ENCODE data around the gene CYP24A1. TPM values are rescaled to one million over a fixed set of nuclear protein-coding genes. Genes with fewer than 3 reads are reported as not detected.

The CYP24A1 gene
- total RNA-seq, 6 experiments from 2014 or later: not detected

GRCh38 chr20:54107600-54108325, 66.0 kb downstream of the CYP24A1 start:
- Histone ChIP-seq H3K27me3 (no peaks in the 10 kb centered on the region), H3K27ac (peak overlapping the region; percentile 31 to 95 (median 43)), H3K4me1 (peaks cover 0 to 60% (median 24%) of the 10 kb centered on the region in 4 donors), H3K4me3 (peak overlapping the region in 1 of 3 donors; percentile 8), H3K36me3 (no peaks in the 10 kb centered on the region), H3K9me3 (no peaks in the 10 kb centered on the region)
- peak; percentile 34 to 71 (median 69) for DNase-seq
- peak; percentile 59 to 73 (median 68) for ATAC-seq
- TF ChIP-seq POLR2A (IDR thresholded peaks at IDR 0.05): peak; percentile 34
- no peak for TF ChIP-seq CTCF (IDR thresholded peaks at IDR 0.05)
- intact Hi-C loops (cut with DNase I): no loop called here
- WGBS (ENCODE audit: insufficient coverage, low coverage, low lambda C conversion rate, missing lambda C conversion rate): 19% methylated on average over 7 of the region's 7 CpGs

- ATAC-seq (no peak), DNase-seq (no peak)
- TF ChIP-seq POLR2A (IDR thresholded peaks at IDR 0.05) (no peak), CTCF (IDR thresholded peaks at IDR 0.05) (no peak)
- intact Hi-C loops (cut with DNase I): no loop called here
- H3K36me3 ChIP-seq: no peaks in the 10 kb centered on the region
- no peaks in the 10 kb centered on the region for H3K27me3 ChIP-seq
- no peak overlapping the region for H3K4me3 ChIP-seq
- peaks cover 0 to 60% (median 25%) of the 10 kb centered on the region in 4 donors for H3K4me1 ChIP-seq
- peak overlapping the region in 1 of 3 donors; percentile 95 for H3K27ac ChIP-seq
- WGBS (ENCODE audit: insufficient coverage, low coverage, low lambda C conversion rate, missing lambda C conversion rate): 39% methylated on average over 2 of the region's 2 CpGs
- no peaks in the 10 kb centered on the region for H3K9me3 ChIP-seq
Measured at GRCh38 chr20:54107181-54107580, 66.6 kb downstream of the CYP24A1 start.

- DNase-seq (no peak), ATAC-seq (peak in 1 of 4 donors; percentile 28)
- TF ChIP-seq POLR2A (IDR thresholded peaks at IDR 0.05) (no peak), CTCF (IDR thresholded peaks at IDR 0.05) (no peak)
- Histone ChIP-seq H3K36me3 (no peaks in the 10 kb centered on the region), H3K9me3 (no peaks in the 10 kb centered on the region), H3K27ac (peak overlapping the region in 1 of 3 donors; percentile 95), H3K4me3 (peak overlapping the region in 1 of 3 donors; percentile 11), H3K4me1 (peaks cover 0 to 59% (median 23%) of the 10 kb centered on the region in 4 donors), H3K27me3 (no peaks in the 10 kb centered on the region)
- 33% methylated on average over 4 of the region's 4 CpGs for WGBS (ENCODE audit: insufficient coverage, low coverage, low lambda C conversion rate, missing lambda C conversion rate)
- intact Hi-C loops (cut with DNase I): no loop called here
Measured at GRCh38 chr20:54106162-54106561, 67.6 kb downstream of the CYP24A1 start.

GRCh38 chr20:54105653-54106052, 68.1 kb downstream of the CYP24A1 start:
- peaks cover 0 to 59% (median 23%) of the 10 kb centered on the region in 4 donors for H3K4me1 ChIP-seq
- H3K27me3 ChIP-seq: no peaks in the 10 kb centered on the region
- WGBS (ENCODE audit: insufficient coverage, low coverage, low lambda C conversion rate, missing lambda C conversion rate): 43% methylated on average over 4 of the region's 4 CpGs
- peak overlapping the region in 1 of 3 donors; percentile 95 for H3K27ac ChIP-seq
- no peaks in the 10 kb centered on the region for H3K9me3 ChIP-seq
- H3K36me3 ChIP-seq: no peaks in the 10 kb centered on the region
- H3K4me3 ChIP-seq: peak overlapping the region in 1 of 3 donors; percentile 11
- no peak for ATAC-seq
- intact Hi-C loops (cut with DNase I): no loop called here
- TF ChIP-seq CTCF (IDR thresholded peaks at IDR 0.05) (no peak), POLR2A (IDR thresholded peaks at IDR 0.05) (no peak)
- DNase-seq: no peak
